GM13976 (cell line): Measurements from ENCODE around the gene SLC43A2.

Experiments
- DNase-seq: peaks from one replicate; pipeline ENCODE4 v3.0.0; 2012; ENCODE audit warnings: low spot score
- CTCF ChIP-seq: IDR thresholded peaks from 2 replicates; pipeline ENCODE4 v1.5.1; 2012; ENCODE audit warnings: borderline replicate concordance, mild to moderate bottlenecking; ENCODE audit not compliant: insufficient read depth; ENCODE audit errors: extremely low read depth, missing control alignments, control extremely low read depth
- in situ Hi-C: fragments of 300-500 bp; cut with MboI; formaldehyde crosslinking; loops from one replicate; pipeline ENCODE4 v1.12.0; 2022; ENCODE audit warnings: low sequenced_read_pairs, mixed read lengths, inconsistent platforms; ENCODE audit not compliant: unreplicated experiment

The SLC43A2 gene

GRCh38 chr17:1636732-1637285 lies 8.2 kb upstream of the SLC43A2 start:
- in situ Hi-C loops, result no loop called here
- no peak for DNase-seq
- TF ChIP-seq CTCF, result no peak

GRCh38 chr17:1635675-1636465 lies 7.2 kb upstream of the SLC43A2 start:
- TF ChIP-seq CTCF, result no peak
- DNase-seq, result no peak
- in situ Hi-C loops, result no loop called here

- in situ Hi-C loops, result no loop called here
- no peak for TF ChIP-seq CTCF
- DNase-seq, result no peak
These were observed 6.4 kb upstream of the SLC43A2 start for GRCh38 chr17:1634841-1635650.

GRCh38 chr17:1630662-1631061 lies 2.0 kb upstream of the SLC43A2 start:
- in situ Hi-C loops, result no loop called here

GRCh38 chr17:1629504-1630310 lies 1.1 kb upstream of the SLC43A2 start:
- DNase-seq, result peak; percentile 82
- in situ Hi-C loops, result loop anchor here (5.0 kb wide), 1 partner anchor 52 kb away; no protein-coding TSS in a partner anchor
- TF ChIP-seq CTCF, result peak; percentile 90

More at GRCh38 chr17:1630662-1631061, 2.0 kb upstream of the SLC43A2 start:
- no peak for TF ChIP-seq CTCF
- DNase-seq, result no peak
